GM12801 (cell line): Measurements from ENCODE around the gene PGA3.

Experiments used
- TF ChIP-seq, protein P1 (sequence below): IDR thresholded peaks from one replicate; pipeline ENCODE4 v1.5.1; 2011; ENCODE audit warnings: control low read depth; ENCODE audit not compliant: insufficient read length; ENCODE audit errors: extremely low read depth

Gene PGA3

DNA sequence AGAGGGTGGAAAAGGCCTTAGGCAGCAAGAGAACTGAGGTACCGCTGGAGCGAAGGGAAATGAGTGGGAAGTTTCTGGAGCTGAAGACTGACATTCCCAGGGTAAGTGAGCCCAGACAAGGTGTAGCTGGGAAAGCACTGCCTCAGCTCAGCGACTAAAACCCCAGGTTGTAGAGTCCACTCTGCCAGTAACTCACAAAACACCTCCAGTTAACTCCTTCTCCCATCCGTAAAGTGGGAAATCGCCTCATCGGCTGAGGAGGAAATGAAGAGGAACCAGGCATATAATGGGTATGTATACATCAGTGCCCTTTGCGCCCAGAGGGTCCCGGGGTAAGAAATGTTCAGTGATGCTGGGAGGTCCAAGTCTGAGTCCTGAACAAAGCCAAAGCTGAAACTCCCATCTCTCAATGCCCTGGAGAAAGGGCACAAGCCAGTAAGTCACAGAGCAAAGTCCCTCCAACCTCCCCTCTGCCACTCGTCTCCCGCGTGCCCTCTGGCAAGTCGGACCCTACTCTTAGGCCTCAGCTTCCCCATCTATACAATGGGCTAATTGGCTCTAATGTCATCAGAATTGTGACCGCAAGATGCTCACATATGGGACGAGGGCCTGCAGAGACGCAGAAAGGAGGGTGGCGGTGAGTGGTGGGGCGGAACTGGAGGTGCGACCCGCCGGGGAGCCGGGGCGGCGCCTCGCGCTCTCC is 42.7 kb upstream of the PGA3 start:
- TF ChIP-seq, protein P1, sequence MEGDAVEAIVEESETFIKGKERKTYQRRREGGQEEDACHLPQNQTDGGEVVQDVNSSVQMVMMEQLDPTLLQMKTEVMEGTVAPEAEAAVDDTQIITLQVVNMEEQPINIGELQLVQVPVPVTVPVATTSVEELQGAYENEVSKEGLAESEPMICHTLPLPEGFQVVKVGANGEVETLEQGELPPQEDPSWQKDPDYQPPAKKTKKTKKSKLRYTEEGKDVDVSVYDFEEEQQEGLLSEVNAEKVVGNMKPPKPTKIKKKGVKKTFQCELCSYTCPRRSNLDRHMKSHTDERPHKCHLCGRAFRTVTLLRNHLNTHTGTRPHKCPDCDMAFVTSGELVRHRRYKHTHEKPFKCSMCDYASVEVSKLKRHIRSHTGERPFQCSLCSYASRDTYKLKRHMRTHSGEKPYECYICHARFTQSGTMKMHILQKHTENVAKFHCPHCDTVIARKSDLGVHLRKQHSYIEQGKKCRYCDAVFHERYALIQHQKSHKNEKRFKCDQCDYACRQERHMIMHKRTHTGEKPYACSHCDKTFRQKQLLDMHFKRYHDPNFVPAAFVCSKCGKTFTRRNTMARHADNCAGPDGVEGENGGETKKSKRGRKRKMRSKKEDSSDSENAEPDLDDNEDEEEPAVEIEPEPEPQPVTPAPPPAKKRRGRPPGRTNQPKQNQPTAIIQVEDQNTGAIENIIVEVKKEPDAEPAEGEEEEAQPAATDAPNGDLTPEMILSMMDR: no peak

DNA sequence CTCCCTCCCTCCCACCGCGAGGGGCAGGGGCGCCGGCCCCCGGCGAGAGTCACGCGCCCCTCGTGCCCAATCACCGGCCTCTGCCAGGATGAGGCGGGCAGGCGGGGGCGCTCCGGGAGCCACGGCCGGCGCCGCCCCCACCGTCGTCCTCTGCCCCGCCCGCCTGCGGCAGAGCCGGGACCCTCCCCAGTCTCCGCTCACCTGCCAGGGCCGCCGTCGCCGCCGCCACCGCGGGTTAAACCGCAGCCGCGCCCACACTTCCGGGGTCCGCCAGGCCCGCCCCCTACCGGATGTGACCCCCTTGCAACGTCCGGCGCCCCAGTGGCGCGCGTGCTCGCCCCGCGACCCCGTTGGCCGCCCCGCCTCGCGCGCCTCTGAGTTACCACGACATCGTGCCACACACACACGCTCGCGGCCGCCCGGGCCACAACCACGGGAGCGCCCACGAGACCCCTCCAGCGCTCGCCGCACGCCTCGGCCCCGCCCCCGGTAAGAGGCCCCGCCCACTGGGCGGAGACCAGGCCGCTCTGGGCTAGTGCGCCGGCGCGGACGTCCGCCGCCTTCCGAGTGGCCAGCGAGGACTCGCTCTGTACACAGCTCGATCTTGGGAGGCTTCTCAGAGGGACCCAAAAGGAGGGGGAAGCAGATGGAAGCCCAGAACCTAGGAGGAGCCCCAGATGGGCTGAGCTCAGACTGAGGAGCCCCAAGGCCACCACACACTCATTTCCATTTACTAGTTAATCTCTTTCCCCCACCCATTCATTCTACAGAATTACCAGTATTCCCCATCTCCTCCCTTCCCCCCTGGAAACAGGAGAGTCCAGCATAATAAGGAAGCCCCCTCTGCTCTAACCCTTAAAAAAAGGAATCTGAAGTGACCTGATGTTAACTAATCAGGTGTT is 41.9 kb upstream of the PGA3 start, which contains the start of gene VPS37C:
Gene VPS37C (minus strand): TSS at position 237 of the 902 bp plus-strand sequence. CDS start 22,597 bp downstream, outside the sequence.
- TF ChIP-seq, protein P1: no peak

- TF ChIP-seq, protein P1: no peak
Measured at GRCh38 chr11:61162092-61162941, 41.0 kb upstream of the PGA3 start.

DNA sequence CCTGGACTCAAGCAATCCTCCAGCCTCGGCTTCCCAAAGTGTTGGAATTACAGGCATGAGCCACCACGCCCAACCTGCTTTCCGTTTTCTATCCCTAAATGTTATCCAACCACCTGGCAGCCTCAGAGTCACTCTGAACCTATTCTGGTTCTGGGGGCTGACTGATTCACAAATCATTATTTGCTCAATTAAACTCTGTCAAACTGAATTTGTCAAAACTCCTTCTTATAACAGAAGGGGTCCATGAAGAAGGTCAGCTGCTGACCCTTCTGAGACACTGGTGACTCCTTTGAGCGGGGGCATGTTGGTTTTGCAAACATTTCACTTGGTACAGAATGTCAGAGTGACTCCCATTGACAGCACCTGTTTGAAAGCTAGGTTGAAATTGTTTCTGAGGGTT is 40.3 kb upstream of the PGA3 start:
- TF ChIP-seq, protein P1: no peak

DNA sequence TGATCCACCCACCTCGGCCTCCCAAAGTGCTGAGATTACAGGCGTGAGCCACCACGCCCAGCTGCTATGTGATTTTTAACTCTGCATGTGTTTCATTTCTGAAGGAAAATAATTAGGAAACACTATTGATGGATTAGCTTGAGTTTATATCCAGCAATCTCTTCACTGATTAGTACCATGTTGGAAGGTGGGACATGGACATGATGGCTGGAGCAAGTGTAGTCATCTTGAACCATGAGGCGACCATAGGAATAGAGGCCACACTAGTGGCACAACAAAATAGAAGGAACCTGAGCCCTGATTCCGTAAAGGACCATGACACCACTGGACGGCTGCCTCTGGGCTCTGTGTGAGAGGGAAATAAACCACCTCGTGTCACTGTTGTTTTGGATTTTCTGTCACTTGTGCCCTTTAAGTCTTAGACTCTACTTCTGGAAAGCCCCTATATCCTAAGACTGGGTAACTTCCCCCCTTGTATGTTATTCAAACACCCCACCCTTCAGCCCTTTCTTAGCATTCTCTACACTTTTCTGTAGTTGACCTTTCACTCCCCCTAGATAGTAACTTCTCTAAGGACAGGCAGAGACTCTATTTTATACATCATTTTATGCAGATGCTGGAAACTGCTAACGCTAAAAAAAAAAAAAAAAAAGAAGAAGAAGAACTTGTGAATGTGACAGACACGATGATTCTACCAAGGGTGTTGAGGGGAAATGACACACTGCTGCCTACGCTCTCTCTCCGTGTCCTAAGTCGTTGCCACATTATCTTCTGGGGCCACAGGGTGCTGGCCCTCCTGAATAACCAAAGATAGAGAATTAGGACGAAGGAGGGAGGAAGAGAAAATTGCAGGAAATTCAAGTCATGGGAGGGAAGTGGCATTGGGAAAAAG is 39.4 kb upstream of the PGA3 start:
- TF ChIP-seq, protein P1: no peak

GRCh38 chr11:61164606-61165424 is 38.5 kb upstream of the PGA3 start:
- TF ChIP-seq, protein P1: no peak
